Activated T-cell treated with anti-CD3 and anti-CD28 coated beads, Interleukin-2, amount 50 U/mL, for 72 hours (primary cell): Measurements from ENCODE around the gene IPO13. TPM values are rescaled to one million over a fixed set of nuclear protein-coding genes. Genes with fewer than 3 reads are reported as not detected.

Experiments
- ATAC-seq, 2 donors: fragments of 150-1000 bp; cut with Tn5 transposase; replicated peaks in 1 of 2; 2 replicates each; pipeline ENCODE4 v1.10.0; 2021; ENCODE audit warnings: moderate library complexity in 2 of 2, mild to moderate bottlenecking in 1 of 2
- DNase-seq, 2 donors: peaks; one replicate each; pipeline ENCODE4 v3.0.0; 2021 to 2022; ENCODE audit warnings: mixed read lengths in 1 of 2
- H3K27ac Mint-ChIP-seq: one replicate; pipeline ENCODE4 v1.8.0; 2022; ENCODE audit warnings: mild to moderate bottlenecking, moderate library complexity, mixed read lengths
- H3K27me3 Mint-ChIP-seq: one replicate; pipeline ENCODE4 v1.8.0; 2022; ENCODE audit warnings: low read depth, mixed read lengths
- H3K36me3 Mint-ChIP-seq, 2 donors: one replicate each; pipeline ENCODE4 v1.8.0; 2022; ENCODE audit warnings: mixed read lengths in 2 of 2, mild to moderate bottlenecking in 1 of 2; ENCODE audit not compliant: insufficient read depth in 2 of 2
- H3K4me1 Mint-ChIP-seq: one replicate; pipeline ENCODE4 v1.8.0; 2022; ENCODE audit warnings: low read depth, mixed read lengths
- H3K4me3 Mint-ChIP-seq, 2 donors: one replicate each; pipeline ENCODE4 v1.8.0; 2022; ENCODE audit warnings: mild to moderate bottlenecking in 2 of 2, mixed read lengths in 2 of 2, moderate library complexity in 2 of 2
- H3K9me3 Mint-ChIP-seq, 2 donors: one replicate each; pipeline ENCODE4 v1.8.0; 2022; ENCODE audit warnings: mixed read lengths in 2 of 2
- total RNA-seq, 2 donors: library from RNA; stranded (reverse); gene quantifications; one replicate each; pipeline ENCODE4 v1.2.3, GENCODE V29; 2022

Gene IPO13, protein sequence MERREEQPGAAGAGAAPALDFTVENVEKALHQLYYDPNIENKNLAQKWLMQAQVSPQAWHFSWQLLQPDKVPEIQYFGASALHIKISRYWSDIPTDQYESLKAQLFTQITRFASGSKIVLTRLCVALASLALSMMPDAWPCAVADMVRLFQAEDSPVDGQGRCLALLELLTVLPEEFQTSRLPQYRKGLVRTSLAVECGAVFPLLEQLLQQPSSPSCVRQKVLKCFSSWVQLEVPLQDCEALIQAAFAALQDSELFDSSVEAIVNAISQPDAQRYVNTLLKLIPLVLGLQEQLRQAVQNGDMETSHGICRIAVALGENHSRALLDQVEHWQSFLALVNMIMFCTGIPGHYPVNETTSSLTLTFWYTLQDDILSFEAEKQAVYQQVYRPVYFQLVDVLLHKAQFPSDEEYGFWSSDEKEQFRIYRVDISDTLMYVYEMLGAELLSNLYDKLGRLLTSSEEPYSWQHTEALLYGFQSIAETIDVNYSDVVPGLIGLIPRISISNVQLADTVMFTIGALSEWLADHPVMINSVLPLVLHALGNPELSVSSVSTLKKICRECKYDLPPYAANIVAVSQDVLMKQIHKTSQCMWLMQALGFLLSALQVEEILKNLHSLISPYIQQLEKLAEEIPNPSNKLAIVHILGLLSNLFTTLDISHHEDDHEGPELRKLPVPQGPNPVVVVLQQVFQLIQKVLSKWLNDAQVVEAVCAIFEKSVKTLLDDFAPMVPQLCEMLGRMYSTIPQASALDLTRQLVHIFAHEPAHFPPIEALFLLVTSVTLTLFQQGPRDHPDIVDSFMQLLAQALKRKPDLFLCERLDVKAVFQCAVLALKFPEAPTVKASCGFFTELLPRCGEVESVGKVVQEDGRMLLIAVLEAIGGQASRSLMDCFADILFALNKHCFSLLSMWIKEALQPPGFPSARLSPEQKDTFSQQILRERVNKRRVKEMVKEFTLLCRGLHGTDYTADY
- 10 to 100 TPM; 21.0 to 27.3 TPM for total RNA-seq

DNA sequence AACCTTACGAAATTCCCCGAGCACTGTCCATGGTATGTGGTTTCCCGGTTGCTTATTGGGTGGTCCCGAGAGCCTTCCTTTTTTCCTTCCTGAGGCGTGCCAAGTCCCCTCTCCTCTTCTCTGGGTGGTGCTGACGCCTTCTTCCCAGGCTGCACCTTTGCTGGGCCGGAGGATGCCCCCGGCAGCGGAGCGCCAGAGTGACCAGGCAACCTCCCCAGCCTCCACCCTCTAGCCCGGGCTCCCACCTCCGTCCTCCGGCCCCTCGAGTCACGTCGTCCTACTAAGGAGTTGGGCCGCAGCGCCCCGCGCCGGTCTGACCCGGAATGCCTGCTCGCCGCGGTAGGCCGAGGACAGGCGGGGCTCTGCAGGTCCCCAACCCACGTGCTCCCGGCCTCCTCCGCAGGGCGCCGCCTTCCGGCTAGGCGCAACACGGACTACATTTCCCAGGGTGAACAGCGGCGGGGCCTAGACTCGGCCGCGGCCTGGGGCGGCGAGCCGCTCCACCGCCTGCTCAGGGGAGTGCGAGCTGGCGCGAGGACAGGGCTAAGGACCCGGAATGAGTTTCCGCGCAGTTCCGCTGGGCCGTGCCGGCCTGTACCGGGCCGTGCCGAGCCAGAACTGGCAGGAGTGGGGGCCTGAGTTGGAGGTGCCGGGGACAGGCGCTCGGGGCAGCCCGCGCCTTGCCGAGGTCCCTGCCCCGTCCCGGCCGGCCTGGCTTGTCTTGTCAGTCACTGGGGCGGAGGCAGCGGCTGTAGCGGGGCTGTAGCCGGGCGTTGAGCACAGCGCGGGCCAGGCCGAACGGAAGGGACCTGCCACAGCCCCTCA lies at the start of gene IPO13:
Gene IPO13 (plus strand): TSS at position 715 of the 825 bp plus-strand sequence. CDS start 651 bp downstream, outside the sequence.
- Mint-ChIP-seq H3K4me3 (peak within 1 kb of the TSS; percentile 93 to 97), H3K27me3 (no peaks in the 10 kb centered on the region), H3K36me3 (peaks cover 3 to 6% of the 10 kb centered on the region in 2 donors), H3K9me3 (no peaks in the 10 kb centered on the region), H3K27ac (peak within 1 kb of the TSS; percentile 97), H3K4me1 (peaks cover 57% of the 10 kb centered on the region)
- ATAC-seq (peak; percentile 96), DNase-seq (peak; percentile 97 to 98)

DNA sequence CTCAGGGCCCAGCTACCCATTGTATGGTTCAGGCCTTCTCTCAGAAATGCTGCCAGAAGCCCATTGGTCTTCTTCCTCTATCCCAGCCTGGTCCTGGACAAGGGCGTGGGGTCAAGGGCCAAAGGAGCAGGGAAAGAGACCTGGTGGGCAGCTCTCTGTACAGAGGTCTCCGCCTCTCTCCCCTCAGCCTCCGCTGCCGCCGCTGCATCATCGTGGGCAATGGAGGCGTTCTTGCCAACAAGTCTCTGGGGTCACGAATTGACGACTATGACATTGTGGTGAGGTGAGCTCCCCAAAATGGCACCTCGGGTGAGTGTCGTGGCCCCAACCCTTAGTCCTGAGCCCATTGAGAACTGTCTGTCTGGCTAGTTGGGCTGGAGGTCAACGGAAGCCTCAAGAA lies 47.8 kb upstream of the IPO13 start:
- H3K9me3 Mint-ChIP-seq, result no peaks in the 10 kb centered on the region
- no peaks in the 10 kb centered on the region for H3K4me1 Mint-ChIP-seq
- no peak overlapping the region for H3K27ac Mint-ChIP-seq
- ATAC-seq, result no peak
- no peaks in the 10 kb centered on the region for H3K27me3 Mint-ChIP-seq
- no peak for DNase-seq
- H3K4me3 Mint-ChIP-seq, result no peak overlapping the region
- H3K36me3 Mint-ChIP-seq, result peaks cover 0 to 3% of the 10 kb centered on the region in 2 donors

DNA sequence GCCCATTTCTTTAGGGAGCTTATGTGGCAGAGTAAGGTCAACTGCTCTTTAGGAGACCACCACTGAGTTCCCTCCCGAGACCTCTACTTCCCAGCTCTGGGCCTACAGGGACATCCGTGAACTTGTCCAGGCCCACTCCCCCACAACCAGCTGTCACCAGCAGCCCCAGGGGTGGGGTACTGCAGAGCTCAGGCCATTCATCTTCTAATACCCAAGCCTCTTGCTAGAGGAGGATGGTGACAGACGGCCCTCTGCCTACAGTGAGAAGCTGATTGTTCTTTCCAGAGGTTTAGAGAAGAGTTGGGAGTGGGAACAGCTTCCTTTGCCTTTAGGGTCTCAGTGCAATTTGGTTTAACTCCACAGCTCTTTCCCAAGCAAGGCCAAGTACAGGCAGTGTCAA lies 46.4 kb upstream of the IPO13 start:
- no peaks in the 10 kb centered on the region for H3K9me3 Mint-ChIP-seq
- no peaks in the 10 kb centered on the region for H3K4me1 Mint-ChIP-seq
- DNase-seq (no peak), ATAC-seq (no peak)
- peaks cover 0 to 3% of the 10 kb centered on the region in 2 donors for H3K36me3 Mint-ChIP-seq
- H3K27ac Mint-ChIP-seq, result no peak overlapping the region
- no peaks in the 10 kb centered on the region for H3K27me3 Mint-ChIP-seq
- no peak overlapping the region for H3K4me3 Mint-ChIP-seq

DNA sequence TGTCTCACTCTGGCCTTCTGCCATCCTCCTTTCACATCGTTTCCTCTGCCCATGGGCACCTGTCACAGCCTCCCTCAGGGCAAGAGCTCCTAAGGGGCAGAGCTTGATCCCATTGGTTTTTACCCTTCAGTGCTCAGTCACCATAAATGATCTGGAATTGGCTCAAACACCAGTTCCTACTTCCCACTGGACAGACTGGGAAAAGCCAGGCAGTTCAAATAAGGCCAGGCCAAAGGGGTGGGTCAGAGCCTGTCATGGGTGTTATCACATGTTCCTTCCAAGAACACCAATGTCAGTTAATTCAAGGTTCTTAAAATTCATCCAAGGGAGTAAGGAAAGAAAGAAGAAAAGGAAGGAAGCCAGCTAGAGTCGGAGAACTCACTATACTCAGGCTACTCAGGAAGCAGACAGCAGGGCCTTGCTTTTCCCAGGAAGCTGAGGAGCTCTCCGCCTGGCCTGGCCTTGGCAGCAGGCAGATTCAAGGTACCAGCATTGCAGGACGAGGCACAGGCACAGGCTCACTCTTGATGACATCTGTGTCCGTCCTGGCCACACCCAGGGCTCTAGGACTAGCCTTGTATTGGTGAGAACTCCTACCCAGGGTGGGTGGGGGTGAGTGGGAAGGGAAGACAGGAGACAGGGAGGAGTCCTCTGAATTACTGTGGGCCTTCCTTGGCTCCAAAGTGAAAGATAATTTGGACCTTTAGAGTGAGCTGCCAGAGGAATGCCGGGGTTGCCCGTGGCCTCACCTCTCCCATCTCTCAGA lies 45.4 kb upstream of the IPO13 start:
- Mint-ChIP-seq H3K4me3 (no peak overlapping the region), H3K27me3 (no peaks in the 10 kb centered on the region), H3K27ac (no peak overlapping the region), H3K4me1 (no peaks in the 10 kb centered on the region), H3K9me3 (no peaks in the 10 kb centered on the region), H3K36me3 (peaks cover 0 to 3% of the 10 kb centered on the region in 2 donors)
- DNase-seq (no peak), ATAC-seq (no peak)

DNA sequence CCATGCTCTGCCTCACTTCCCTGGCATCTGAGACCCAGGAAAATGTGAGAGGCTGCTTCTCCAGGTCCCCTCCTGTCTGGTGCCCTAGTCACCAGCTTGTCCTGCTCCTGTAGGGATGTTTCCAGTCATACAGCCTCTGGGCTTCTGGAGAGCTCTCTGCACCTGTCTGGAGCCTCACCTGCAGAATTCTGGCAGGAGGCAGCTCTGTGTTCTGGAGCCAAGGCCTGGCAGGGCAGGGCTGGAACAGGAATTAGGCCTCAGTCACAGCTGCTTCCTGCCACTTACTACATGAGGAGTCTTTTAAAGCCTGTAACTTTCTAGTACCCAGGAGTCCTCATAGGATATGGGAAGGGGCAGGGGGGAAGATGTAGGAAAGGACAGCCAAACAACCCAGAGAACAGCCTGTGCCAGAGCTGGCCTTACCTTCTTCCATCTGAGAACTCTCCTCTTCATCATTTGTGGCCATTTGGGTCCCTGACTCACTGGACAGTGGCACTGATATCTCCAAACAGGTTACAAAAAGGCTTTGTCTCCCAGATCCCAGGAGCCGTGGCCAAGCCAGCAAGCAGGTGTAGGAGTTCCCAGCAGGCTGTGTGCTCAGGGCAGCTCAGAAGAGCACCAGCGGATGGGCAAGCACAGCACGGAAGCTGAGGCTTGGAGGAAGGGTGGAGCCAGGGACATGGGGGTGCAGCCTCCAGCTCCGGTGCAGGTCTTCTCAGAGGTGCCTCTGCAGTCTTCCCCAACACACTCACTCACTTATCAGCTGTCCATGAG lies 44.5 kb upstream of the IPO13 start:
- Mint-ChIP-seq H3K9me3 (no peaks in the 10 kb centered on the region), H3K27me3 (no peaks in the 10 kb centered on the region), H3K4me3 (no peak overlapping the region), H3K36me3 (peaks cover 0 to 2% of the 10 kb centered on the region in 2 donors), H3K27ac (no peak overlapping the region), H3K4me1 (no peaks in the 10 kb centered on the region)
- DNase-seq (no peak), ATAC-seq (peak in 1 of 2 donors; percentile 9)

DNA sequence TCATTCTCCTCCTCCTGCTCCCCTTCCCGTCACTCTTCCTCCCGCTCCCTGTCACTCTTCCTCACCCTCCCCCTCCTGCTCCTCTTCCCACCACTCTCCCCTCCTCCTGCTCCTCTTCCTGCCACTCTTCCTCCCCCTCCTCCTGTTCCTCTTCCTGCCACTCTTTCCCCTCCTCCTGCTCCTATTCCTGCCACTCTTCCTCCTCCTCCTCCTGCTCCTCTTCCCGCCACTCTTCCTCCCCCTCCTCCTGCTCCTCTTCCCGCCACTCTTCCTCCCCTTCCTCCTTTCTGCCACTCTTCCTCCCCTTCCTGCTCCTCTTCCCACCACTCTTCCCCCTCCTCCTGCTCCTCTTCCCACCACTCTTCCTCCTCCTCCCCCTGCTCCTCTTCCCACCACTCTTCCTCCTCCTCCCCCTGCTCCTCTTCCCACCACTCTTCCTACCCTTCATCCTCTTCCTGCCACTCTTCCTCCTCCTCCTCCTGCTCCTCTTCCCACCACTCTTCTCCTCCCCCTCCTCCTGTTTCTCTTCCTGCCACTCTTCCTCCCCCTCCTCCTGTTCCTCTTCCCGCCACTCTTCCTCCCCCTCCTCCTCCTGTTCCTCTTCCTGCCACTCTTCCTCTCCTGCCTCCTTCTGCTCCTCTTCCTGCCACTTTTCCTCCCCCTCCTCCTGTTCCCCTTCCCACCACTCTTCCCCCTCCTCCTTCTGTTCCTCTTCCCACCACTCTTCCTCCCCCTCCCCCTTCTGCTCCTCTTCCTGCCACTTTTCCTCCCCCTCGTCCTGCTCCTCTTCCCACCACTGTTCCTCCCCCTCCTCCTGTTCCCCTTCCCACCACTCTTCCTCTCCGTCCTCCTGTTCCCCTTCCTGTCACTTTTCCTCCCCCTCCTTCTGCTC lies 41.8 kb upstream of the IPO13 start:
- Mint-ChIP-seq H3K9me3 (no peaks in the 10 kb centered on the region), H3K4me1 (no peaks in the 10 kb centered on the region), H3K36me3 (no peaks in the 10 kb centered on the region), H3K27ac (no peak overlapping the region), H3K27me3 (no peaks in the 10 kb centered on the region), H3K4me3 (no peak overlapping the region)
- DNase-seq (no peak), ATAC-seq (no peak)

DNA sequence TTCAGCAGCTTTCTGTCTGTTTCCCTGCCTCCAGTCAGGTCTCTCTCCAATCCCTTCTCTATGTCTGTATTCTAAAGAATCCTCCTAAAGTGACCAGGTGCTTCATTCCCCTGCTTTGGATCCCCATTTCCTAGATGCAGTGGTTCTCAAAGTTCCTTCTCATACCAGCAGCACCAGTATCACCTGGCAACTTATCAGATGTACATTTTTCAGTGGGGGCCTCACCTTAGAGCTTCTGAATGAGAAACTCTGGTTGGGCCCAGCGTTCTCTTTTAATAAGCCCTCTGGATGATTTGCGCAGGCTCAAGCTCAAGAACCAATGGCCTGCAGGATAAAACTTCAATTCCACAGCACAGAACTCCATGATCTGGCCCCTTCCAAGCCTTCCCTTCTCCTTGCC lies 38.5 kb upstream of the IPO13 start:
- no peaks in the 10 kb centered on the region for H3K9me3 Mint-ChIP-seq
- no peaks in the 10 kb centered on the region for H3K27me3 Mint-ChIP-seq
- no peak overlapping the region for H3K27ac Mint-ChIP-seq

DNA sequence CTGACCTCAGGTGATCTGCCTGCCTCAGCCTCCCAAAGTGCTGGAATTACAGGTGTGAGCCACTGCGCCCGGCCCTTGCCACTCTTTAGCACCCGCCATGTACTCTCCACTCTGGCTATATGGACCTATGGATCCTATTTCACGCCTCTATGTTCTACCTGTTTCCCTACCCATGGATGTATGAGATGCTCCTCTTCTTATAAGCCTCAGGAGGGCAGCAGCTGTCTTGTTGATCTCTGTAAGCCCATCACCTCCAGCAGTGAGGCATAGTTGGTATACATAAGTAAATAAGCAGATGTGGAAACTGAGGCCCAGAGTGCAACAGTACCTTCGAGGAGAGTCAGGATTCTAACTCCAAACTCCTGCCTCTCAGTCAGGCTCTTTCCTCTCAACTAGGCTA lies 37.9 kb upstream of the IPO13 start:
- Mint-ChIP-seq H3K4me3 (no peak overlapping the region), H3K27ac (no peak overlapping the region), H3K36me3 (no peaks in the 10 kb centered on the region), H3K4me1 (no peaks in the 10 kb centered on the region), H3K9me3 (no peaks in the 10 kb centered on the region), H3K27me3 (no peaks in the 10 kb centered on the region)
- no peak for DNase-seq
- no peak for ATAC-seq

More for the DNA sequence above, 38.5 kb upstream of the IPO13 start:
- H3K4me3 Mint-ChIP-seq, result no peak overlapping the region
- no peak for DNase-seq
- ATAC-seq, result no peak
- no peaks in the 10 kb centered on the region for H3K4me1 Mint-ChIP-seq
- H3K36me3 Mint-ChIP-seq, result no peaks in the 10 kb centered on the region

DNA sequence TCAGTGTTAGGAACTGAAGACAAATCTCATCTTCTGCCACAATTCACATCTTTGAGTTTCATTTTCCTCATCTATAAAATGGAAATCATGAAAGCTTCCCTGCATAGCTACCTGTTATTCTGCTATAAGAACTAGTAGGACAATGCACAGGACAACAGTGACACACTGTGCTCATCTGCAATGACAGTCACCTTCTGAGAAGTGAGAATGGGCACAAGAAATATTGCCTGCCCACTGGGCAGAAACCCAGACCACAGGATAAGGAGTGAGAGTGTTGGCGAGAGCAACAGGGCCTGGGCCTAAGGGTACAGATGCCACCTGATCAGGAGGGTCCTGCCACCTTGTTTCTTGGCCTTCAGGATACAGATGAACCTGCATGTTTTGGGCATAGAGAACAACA lies 36.4 kb upstream of the IPO13 start:
- DNase-seq, result no peak
- Mint-ChIP-seq H3K27ac (no peak overlapping the region), H3K4me3 (no peak overlapping the region), H3K36me3 (no peaks in the 10 kb centered on the region), H3K9me3 (no peaks in the 10 kb centered on the region), H3K4me1 (no peaks in the 10 kb centered on the region), H3K27me3 (no peaks in the 10 kb centered on the region)
- no peak for ATAC-seq

DNA sequence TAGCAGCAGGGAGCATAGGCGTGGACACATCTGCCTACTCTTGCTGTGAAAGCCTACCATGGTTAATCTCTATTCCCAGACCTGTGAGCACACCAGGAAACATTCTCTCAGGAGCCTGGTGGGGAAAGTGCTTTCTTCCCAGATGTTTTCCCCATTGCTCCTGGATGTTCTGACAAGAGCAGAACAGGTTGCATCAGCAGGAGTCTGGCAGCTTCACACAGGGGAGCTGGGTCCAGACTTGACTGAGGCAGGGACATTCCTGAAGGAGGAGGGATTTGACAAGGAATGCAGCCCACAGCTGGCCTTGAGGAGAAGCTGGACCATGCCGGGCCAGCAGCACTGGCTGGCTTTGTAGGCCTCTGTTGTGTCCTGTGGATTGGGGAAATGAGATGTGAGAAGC lies 34.1 kb upstream of the IPO13 start:
- no peaks in the 10 kb centered on the region for H3K36me3 Mint-ChIP-seq
- no peaks in the 10 kb centered on the region for H3K27me3 Mint-ChIP-seq
- no peaks in the 10 kb centered on the region for H3K9me3 Mint-ChIP-seq
- ATAC-seq, result no peak
- no peak for DNase-seq
- no peak overlapping the region for H3K27ac Mint-ChIP-seq
- no peak overlapping the region for H3K4me3 Mint-ChIP-seq
- H3K4me1 Mint-ChIP-seq, result no peaks in the 10 kb centered on the region

DNA sequence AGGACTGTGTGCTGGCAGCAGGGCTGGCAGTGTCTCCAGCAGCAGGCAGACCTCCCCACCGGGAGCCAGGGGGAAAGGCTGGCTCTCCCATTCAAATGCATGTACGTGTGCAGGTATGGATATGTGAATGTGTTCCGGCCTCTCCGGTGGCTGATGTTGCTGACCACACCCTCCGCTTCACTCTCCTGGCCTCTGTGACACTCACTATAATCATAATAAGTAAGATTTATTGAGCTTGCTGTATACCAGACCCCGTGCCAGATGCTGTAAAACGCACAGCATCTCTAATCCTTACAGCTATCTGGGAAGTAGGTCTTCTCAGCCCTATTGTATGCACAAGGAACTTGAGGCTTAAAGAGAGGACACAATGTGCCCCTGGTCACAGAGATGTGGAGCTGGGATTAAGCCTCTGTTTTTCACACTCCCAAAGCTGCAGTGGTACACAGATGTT lies 33.7 kb upstream of the IPO13 start:
- Mint-ChIP-seq H3K27me3 (no peaks in the 10 kb centered on the region), H3K27ac (no peak overlapping the region), H3K9me3 (no peaks in the 10 kb centered on the region), H3K4me1 (no peaks in the 10 kb centered on the region), H3K36me3 (no peaks in the 10 kb centered on the region), H3K4me3 (no peak overlapping the region)
- ATAC-seq (no peak), DNase-seq (no peak)
